Activated T-helper 1 cell treated with anti-CD3 and anti-CD28 coated beads, Interleukin-12 subunit alpha, Interleukin-12 subunit beta, Interleukin-2, Interleukin-4 antibody, amounts not matched to agents 30 ng/mL and 10 ng/mL and 1 ng/mL, durations not matched to agents 14 hours and 24 hours and 36 hours (primary cell): ENCODE results near the gene CKMT1B. TPM values are rescaled to one million over a fixed set of nuclear protein-coding genes. Genes with fewer than 3 reads are reported as not detected.
"Not testable (repeated sequence)": the region's sequence is repeated elsewhere in the genome, so short reads cannot be mapped to it uniquely, and the experiment has no call there.

Experiments used
- DNase-seq: peaks from one replicate; pipeline ENCODE4 v3.0.0; 2021; ENCODE audit warnings: low spot score
- H3K27ac Mint-ChIP-seq: one replicate; pipeline ENCODE4 v1.8.0; 2021; ENCODE audit warnings: mild to moderate bottlenecking, mixed read lengths
- H3K27me3 Mint-ChIP-seq: one replicate; pipeline ENCODE4 v1.8.0; 2022; ENCODE audit warnings: mild to moderate bottlenecking, moderate library complexity, mixed read lengths; ENCODE audit not compliant: insufficient read depth
- H3K36me3 Mint-ChIP-seq: one replicate; pipeline ENCODE4 v1.8.0; 2021; ENCODE audit warnings: low read depth, mixed read lengths
- H3K4me1 Mint-ChIP-seq: one replicate; pipeline ENCODE4 v1.8.0; 2021; ENCODE audit warnings: low read depth, mixed read lengths
- H3K4me3 Mint-ChIP-seq: one replicate; pipeline ENCODE4 v1.8.0; 2021; ENCODE audit warnings: mild to moderate bottlenecking, moderate library complexity, mixed read lengths
- H3K9me3 Mint-ChIP-seq: one replicate; pipeline ENCODE4 v1.8.0; 2021; ENCODE audit warnings: mixed read lengths
- intact Hi-C: fragments of 100-400 bp; cut with micrococcal nuclease; formaldehyde crosslinking; loops from one replicate; pipeline ENCODE4 v1.15.1; 2024
- total RNA-seq: library from RNA; stranded (reverse); gene quantifications from 2 replicates; pipeline ENCODE4 v1.2.3, GENCODE V29; 2022

CKMT1B gene
- 0.44 and 0.86 TPM in 2 replicates for total RNA-seq

DNA sequence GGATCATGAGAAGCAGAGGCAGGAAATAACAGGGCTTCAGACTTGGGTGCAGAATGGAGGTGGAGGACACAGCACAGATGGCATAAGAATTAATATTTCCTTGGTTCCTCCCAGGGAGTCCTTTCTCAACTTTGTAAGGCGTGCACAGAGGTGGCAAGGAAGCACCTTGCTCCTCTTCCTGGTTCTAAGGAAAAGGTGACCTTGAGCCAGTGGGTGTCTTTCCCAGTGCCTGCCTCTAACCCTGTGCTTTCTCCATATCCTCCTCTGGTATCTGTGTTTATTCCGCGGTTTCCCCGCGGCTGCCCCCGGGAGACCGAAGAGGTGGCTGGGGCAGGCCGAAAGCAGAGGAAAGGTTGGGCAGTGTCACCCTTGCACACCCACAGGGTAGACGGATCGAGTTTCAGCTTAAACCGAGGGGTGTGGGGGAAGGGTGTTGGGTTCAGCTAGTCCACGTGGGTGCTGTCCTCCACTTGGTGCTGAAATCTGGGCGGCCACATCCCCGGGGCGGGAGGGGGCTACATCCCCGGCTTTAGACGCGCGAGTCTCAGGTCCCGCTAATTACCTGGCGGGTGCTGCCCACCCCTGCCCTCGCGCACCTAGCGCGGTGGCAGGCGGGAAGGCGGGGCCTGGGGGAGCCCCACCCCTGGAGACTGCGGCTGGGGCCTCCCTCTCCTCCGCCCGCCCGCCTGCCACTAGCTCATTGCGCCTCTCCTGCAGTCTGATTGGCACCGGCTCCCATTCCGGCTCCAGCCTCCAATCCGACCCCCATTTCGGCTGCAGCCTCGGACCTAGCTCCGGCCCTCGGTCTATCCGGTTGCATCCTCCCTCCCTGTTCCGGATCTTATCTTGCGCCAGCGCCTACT is at the start of gene CKMT1B:
TSS of gene CKMT1B (plus strand) at position 700 of the 863 bp plus-strand sequence. CDS start 192 bp downstream, outside the sequence.
- DNase-seq, intact Hi-C loops, H3K27ac Mint-ChIP-seq: not testable (repeated sequence)

DNA sequence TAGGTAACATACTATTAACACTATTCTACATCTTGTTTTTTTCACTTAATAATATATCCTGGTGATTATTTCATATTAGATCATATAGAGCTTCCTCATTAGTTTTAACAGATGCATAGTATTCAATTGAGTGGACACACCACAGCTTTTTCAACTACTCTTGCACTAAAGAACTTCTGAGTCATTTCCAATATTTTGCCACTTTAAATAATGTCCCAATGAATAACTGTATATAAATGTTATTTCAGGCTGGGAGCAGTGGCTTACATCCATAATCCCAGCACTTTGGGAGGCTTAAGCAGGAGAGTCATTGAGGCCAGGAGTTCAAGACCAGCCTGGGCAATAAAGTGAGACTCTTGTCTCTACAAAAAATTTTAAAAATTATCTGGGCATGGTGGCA is 49.6 kb upstream of the CKMT1B start:
- Mint-ChIP-seq H3K9me3 (no peaks in the 10 kb centered on the region), H3K27ac (no peak overlapping the region), H3K27me3 (no peaks in the 10 kb centered on the region), H3K4me1 (peaks cover 6% of the 10 kb centered on the region), H3K4me3 (no peak overlapping the region), H3K36me3 (peaks cover 3% of the 10 kb centered on the region)
- no peak for DNase-seq
- intact Hi-C loops: no loop called here

More for the DNA sequence above, at the start of gene CKMT1B:
- H3K4me1 Mint-ChIP-seq, H3K36me3 Mint-ChIP-seq, H3K9me3 Mint-ChIP-seq, H3K27me3 Mint-ChIP-seq, H3K4me3 Mint-ChIP-seq: not testable (repeated sequence)

DNA sequence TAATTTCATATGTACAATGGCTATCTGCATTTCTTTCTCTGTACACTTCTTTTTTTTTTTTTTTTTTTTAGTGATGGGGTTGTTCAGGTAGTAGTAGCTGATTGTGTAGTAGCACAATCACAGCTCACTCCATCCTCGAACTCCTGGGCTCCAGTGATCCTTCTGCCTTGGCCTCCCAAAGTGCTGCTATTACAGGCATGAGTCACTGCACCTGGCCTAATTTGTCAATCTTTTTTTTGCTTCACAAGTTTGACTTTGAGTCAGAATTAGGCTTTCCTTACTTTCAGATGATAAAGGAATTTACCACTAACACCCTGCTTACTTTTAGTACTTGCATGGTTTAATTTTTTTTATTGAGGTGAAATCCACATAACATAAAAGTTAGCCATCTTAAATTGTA is 48.4 kb upstream of the CKMT1B start:
- no peaks in the 10 kb centered on the region for H3K9me3 Mint-ChIP-seq
- no peak for DNase-seq

DNA sequence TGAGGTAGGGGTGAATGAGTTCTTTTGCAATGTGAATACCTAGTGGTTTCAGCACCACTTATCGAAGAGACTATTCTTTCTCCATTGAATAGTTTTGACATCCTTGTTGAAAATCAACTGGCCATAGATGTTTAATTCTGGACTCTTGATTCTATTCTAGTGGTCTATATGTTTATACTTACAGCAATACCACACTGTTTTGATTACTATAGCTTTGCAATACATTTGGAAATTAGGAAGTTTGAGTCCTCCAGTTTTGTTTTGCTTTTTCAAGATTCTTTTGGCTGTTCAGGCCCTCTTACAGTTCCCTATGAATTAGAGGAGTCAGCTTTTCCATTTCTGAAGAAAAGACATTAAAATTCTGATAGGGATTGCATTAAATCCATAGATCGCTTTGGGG is 46.3 kb upstream of the CKMT1B start:
- Mint-ChIP-seq H3K9me3 (no peaks in the 10 kb centered on the region), H3K4me1 (no peaks in the 10 kb centered on the region), H3K36me3 (peaks cover 9% of the 10 kb centered on the region), H3K4me3 (no peak overlapping the region), H3K27me3 (no peaks in the 10 kb centered on the region), H3K27ac (no peak overlapping the region)
- no peak for DNase-seq
- intact Hi-C loops: no loop called here

More for the DNA sequence above, 48.4 kb upstream of the CKMT1B start:
- intact Hi-C loops: no loop called here
- Mint-ChIP-seq H3K4me3 (no peak overlapping the region), H3K27ac (no peak overlapping the region), H3K27me3 (no peaks in the 10 kb centered on the region), H3K36me3 (peaks cover 3% of the 10 kb centered on the region), H3K4me1 (peaks cover 6% of the 10 kb centered on the region)

DNA sequence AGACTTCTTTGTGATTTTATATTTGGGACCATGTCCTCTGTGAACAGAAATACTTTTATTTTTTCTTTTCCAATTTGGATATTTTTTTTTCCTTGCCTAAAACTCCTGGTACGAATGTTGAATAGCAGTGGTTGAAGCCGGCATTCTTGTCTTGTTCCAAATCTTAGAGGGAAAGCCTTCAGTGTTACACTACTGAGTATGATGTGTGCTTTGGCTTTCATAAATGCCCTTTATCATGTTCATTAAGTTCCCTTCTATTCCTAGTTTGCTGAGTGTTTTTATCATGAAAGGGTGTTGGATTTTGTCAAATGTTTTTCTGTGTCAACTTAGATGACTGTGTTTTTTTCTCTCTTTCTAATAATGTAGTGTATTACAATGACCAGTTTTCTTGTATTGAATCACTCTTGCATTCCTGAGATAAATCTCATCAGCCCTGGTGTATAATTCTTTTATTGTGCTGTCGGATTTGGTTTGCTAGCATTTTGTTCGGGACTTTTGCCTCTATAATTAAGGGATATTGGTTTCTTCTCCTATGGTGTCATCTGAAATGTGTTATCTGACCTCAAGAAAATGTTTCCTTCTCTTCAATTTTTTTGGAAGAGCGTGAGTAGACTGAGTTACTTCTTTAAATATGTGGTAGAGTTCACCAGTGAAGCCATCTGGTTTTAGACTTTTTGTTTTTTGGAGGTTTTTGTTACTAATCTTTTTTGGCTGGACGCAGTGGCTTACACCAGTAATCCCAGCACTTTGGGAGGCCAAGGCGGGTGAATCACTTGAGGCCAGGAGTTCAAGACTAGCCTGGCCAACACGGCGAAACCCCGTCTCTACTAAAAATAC is 43.1 kb upstream of the CKMT1B start:
- Mint-ChIP-seq H3K27me3 (no peaks in the 10 kb centered on the region), H3K36me3 (peaks cover 9% of the 10 kb centered on the region), H3K9me3 (no peaks in the 10 kb centered on the region), H3K4me1 (no peaks in the 10 kb centered on the region), H3K27ac (no peak overlapping the region), H3K4me3 (no peak overlapping the region)
- intact Hi-C loops: no loop called here
- no peak for DNase-seq

DNA sequence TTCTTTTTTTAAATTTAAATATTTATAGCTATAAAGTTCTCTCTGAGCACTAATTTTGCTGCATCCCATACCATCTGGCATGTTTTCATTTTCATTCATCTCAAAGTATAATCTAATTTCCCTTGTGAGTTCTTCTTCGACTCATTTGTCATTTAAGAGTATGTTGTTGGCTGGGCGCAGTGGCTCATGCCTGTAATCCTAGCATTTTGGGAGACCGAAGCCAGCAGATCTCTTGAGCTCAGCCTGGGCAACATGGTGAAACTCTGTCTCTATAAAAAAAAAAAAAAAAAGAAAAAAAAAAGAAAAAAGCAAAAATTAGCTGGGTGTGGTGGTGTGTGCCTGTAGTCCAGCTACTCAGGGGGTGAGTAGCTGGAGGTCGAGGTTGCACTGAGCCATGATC is 41.6 kb upstream of the CKMT1B start:
- intact Hi-C loops: no loop called here
- Mint-ChIP-seq H3K9me3 (no peaks in the 10 kb centered on the region), H3K27me3 (no peaks in the 10 kb centered on the region), H3K4me1 (no peaks in the 10 kb centered on the region), H3K4me3 (no peak overlapping the region), H3K27ac (no peak overlapping the region), H3K36me3 (peaks cover 7% of the 10 kb centered on the region)
- no peak for DNase-seq

DNA sequence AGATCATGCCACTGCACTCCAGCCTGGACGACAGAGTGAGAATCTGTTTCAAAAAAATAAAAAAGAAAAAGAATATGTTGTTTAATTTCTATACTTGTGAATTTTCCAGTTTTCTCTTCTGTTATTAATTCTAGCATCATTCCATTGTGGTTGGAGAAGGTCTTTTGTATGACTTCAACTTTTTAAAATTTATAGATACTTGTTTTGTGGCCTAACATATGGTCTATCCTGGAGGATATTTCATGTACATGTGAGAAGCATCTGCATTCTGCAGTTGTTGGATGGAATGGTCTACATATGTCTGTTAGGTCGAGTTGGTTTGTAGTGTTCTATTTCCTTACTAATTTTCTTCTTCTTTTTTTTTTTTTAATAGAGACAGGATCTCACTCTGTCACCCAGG is 40.8 kb upstream of the CKMT1B start:
- DNase-seq: no peak
- intact Hi-C loops: no loop called here
- no peaks in the 10 kb centered on the region for H3K9me3 Mint-ChIP-seq
- no peaks in the 10 kb centered on the region for H3K27me3 Mint-ChIP-seq
- no peaks in the 10 kb centered on the region for H3K4me1 Mint-ChIP-seq
- H3K36me3 Mint-ChIP-seq: peaks cover 7% of the 10 kb centered on the region
- no peak overlapping the region for H3K27ac Mint-ChIP-seq
- H3K4me3 Mint-ChIP-seq: no peak overlapping the region

DNA sequence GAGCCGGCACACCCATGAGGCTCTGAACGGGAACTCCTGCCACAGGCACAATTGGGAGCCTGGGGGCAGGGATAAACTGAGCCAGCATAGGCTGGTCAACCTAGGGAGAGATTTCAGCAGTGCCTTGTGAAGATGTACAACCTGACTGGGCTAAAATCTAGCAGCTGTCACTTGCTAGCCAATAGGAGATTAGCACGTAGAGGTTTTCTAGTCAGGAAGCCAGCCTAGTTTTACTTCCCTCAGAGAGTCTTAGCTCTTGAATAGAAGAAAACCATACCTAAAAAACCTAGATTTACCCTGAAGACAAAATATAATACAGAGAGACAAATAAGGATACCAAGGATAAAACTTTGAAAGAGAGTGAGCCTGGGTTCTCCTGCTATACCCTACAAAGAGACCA is 31.1 kb upstream of the CKMT1B start:
- H3K4me1 Mint-ChIP-seq: peaks cover 10% of the 10 kb centered on the region
- intact Hi-C loops, H3K27me3 Mint-ChIP-seq, H3K27ac Mint-ChIP-seq, H3K9me3 Mint-ChIP-seq, H3K4me3 Mint-ChIP-seq, H3K36me3 Mint-ChIP-seq, DNase-seq: not testable (repeated sequence)

GRCh38 chr15:43563793-43564192 is 30.0 kb upstream of the CKMT1B start:
- DNase-seq, H3K36me3 Mint-ChIP-seq, H3K27me3 Mint-ChIP-seq, H3K27ac Mint-ChIP-seq, H3K9me3 Mint-ChIP-seq, H3K4me1 Mint-ChIP-seq, H3K4me3 Mint-ChIP-seq, intact Hi-C loops: not testable (repeated sequence)

DNA sequence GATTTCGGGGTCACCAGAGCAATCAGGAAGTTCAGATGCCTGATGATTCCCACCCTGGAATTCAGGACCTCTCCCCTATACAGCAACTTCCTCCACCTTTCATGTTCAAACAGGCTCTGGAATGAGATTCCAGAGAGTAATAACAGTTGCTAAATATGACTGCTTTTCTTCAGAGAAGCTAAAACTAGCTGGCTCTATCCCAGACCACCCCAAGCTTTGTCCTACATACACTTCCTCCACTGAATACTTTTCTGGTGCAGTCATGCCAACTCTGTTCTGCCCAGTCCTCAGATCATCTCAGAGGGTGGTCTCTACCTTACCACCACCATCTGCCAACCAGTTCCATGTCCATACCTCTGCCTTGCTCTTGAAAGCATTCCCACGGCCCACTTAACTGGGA is 27.2 kb upstream of the CKMT1B start:
- H3K36me3 Mint-ChIP-seq, intact Hi-C loops, H3K4me1 Mint-ChIP-seq, H3K4me3 Mint-ChIP-seq, DNase-seq, H3K27ac Mint-ChIP-seq, H3K9me3 Mint-ChIP-seq, H3K27me3 Mint-ChIP-seq: not testable (repeated sequence)

DNA sequence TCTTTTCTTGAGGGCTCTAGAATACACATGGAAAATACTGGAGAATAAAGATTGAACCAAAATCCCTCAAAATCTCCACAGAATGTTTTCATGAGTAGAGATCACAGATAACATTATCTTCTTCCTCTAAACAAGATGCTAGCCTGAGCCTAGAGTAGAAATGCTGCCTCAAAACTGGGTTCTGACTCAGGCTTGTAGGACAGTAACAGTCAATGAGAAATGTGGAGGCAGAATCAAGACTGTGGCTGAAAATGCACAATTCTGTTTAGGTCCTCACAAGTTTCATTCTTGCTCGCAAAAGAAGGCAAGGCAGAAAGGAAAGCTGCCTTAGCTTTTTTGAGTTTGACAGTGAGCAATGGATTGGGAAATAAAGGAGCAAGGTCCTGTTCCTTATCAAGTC is 19.2 kb upstream of the CKMT1B start:
- H3K9me3 Mint-ChIP-seq, H3K27ac Mint-ChIP-seq, intact Hi-C loops, H3K36me3 Mint-ChIP-seq, DNase-seq, H3K27me3 Mint-ChIP-seq, H3K4me3 Mint-ChIP-seq, H3K4me1 Mint-ChIP-seq: not testable (repeated sequence)

DNA sequence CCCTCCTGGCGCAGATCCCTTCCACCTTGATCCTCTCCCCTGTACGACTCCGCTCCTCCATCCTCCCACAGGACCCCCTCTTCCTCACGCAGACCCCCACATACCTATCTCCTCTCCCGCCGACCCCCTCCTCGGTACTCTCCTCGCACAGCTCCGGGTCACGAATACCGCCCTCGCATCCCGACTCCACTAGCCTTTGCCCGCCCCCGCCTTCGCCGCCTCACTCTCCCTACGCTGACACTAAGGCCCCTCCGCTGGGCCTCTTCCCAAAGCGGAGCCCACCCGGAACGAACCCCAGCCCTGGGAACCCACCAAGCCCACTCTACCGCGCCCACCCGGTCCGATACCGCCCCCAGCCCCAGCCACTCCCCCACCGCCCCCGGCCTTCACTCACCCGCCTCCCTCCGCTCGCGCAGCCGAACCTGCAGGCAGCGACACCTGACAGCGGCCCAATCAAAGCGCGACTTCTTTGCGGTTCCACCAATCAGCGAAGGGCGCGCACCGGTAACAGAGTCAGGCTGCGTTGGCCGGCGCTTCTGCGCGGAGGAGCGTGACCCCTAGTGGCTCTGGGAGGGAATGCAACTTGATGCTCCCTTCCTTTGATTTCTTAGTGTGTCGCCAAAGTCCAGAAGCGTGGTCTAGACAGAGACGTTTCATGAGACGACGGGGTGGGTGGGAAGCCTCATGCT is 3.9 kb upstream of the CKMT1B start, which contains the start of gene PPIP5K1:
TSS of gene PPIP5K1 (minus strand) at position 431 of the 689 bp plus-strand sequence. CDS start 5,704 bp downstream, outside the sequence.
- intact Hi-C loops, H3K9me3 Mint-ChIP-seq, H3K36me3 Mint-ChIP-seq, H3K4me3 Mint-ChIP-seq, DNase-seq, H3K27ac Mint-ChIP-seq, H3K27me3 Mint-ChIP-seq, H3K4me1 Mint-ChIP-seq: not testable (repeated sequence)

GRCh38 chr15:43592841-43593240 is 986 bp upstream of the CKMT1B start:
- H3K27ac Mint-ChIP-seq, DNase-seq, intact Hi-C loops, H3K4me3 Mint-ChIP-seq, H3K27me3 Mint-ChIP-seq, H3K4me1 Mint-ChIP-seq, H3K9me3 Mint-ChIP-seq, H3K36me3 Mint-ChIP-seq: not testable (repeated sequence)
